AG09309 (cell line): ENCODE measurements around the gene DACT2.

ENCODE experiments used
- DNase-seq: peaks from one replicate; pipeline ENCODE4 v3.0.0-alpha.2; 2010; ENCODE audit warnings: low read depth
- H3K4me3 ChIP-seq: 2 replicates; pipeline ENCODE4 v1.5.1; 2011; ENCODE audit warnings: mild to moderate bottlenecking, low read depth, low read length, moderate library complexity; ENCODE audit not compliant: control insufficient read depth
- CTCF ChIP-seq: IDR thresholded peaks from 2 replicates; pipeline ENCODE4 v1.5.1; 2011; ENCODE audit warnings: mild to moderate bottlenecking, low read depth, low read length, inconsistent platforms; ENCODE audit not compliant: insufficient read depth, control insufficient read depth; ENCODE audit errors: missing control alignments

The DACT2 gene

GRCh38 chr6:168305863-168306262, 13.7 kb downstream of the DACT2 start:
- no peak for TF ChIP-seq CTCF
- no peak overlapping the region for H3K4me3 ChIP-seq
- DNase-seq = no peak

GRCh38 chr6:168305096-168305749, 14.4 kb downstream of the DACT2 start:
- no peak for DNase-seq
- no peak for TF ChIP-seq CTCF
- H3K4me3 ChIP-seq = no peak overlapping the region

- no peak for DNase-seq
- TF ChIP-seq CTCF = no peak
- H3K4me3 ChIP-seq = no peak overlapping the region
These were observed 14.9 kb downstream of the DACT2 start for GRCh38 chr6:168304752-168305015.

GRCh38 chr6:168303982-168304751, 15.4 kb downstream of the DACT2 start:
- H3K4me3 ChIP-seq = no peak overlapping the region
- TF ChIP-seq CTCF = no peak
- no peak for DNase-seq

GRCh38 chr6:168302534-168302933, 17.0 kb downstream of the DACT2 start:
- no peak overlapping the region for H3K4me3 ChIP-seq
- no peak for DNase-seq
- no peak for TF ChIP-seq CTCF

GRCh38 chr6:168301648-168302398, 17.8 kb downstream of the DACT2 start:
- TF ChIP-seq CTCF = no peak
- DNase-seq = no peak
- no peak overlapping the region for H3K4me3 ChIP-seq
